SK-N-MC (cell line): Measurements from ENCODE around the gene WDR4.

ENCODE experiments used
- EZH2 ChIP-seq: fragments of 200-600 bp; sonication (generic); IDR thresholded peaks from one replicate; pipeline ENCODE4 v1.6.1; 2017; ENCODE audit warnings: antibody characterized with exemption
- POLR2AphosphoS5 ChIP-seq: IDR thresholded peaks from 2 replicates; pipeline ENCODE4 v1.6.1; 2012; ENCODE audit warnings: mild to moderate bottlenecking, low read depth, low read length, borderline replicate concordance

DNA sequence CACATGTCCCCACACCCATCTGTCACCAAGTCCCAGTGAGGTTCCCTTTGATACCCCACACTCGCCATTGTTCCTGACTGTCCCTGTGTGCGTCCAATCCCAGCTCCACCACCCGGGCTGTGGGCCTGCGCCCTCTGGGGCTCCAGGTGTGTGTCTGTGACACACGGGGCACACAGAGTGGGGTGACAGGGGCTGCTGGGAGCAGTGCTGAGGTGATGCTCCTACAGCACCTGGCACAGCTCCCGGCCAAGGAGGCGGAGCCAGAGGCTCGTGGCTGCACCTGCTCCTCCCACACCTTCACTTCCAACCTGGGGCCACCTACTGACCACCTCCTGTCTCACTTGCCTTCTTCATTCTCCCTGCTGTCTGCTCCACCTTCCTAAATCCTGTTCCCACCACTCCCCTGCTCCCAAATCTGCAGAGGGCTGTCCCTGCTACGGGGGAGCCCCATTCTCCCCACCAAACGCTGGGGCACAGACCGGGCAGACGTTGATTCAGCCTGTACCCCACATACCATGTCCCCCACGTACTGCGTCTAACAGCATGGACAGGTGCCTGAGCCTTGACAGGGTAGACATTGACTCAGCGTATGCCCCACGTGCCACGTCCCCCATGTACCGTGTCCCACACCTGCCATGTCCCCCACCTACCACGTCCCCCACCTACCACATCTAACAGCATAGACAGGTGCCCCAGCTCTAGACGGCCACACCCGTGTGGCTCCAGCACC is 16.4 kb downstream of the WDR4 start:
- no peak for TF ChIP-seq EZH2
- no peak for TF ChIP-seq POLR2AphosphoS5
